H1 (cell line): ENCODE measurements around the gene BLTP3B. TPM values are rescaled to one million over a fixed set of nuclear protein-coding genes. Genes with fewer than 3 reads are reported as not detected.

Experiments used
- CTCF ChIA-PET: fragments of 300-600 bp; sonication (Branson Sonifier 250); formaldehyde crosslinking; loops from one replicate; lab custom pipeline; 2021; ENCODE audit not compliant: partially characterized antibody; lab: Charles Lee
- POLR2A ChIA-PET: fragments of 300-600 bp; sonication (Branson Sonifier 250); formaldehyde crosslinking; loops from one replicate; lab custom pipeline; 2021; ENCODE audit warnings: inconsistent platforms; ENCODE audit not compliant: partially characterized antibody; lab: Charles Lee
- DNase-seq, 2 experiments: peaks; one replicate each; pipeline versions ENCODE4 v3.0.0 to v3.0.0-alpha.2; 2010 to 2022; ENCODE audit warnings: low spot score in 2 of 2, low read depth in 1 of 2, mixed read lengths in 1 of 2
- FAIRE-seq: peaks from 2 replicates; lab custom pipeline; 2011; peaks lifted over from hg19 to GRCh38; lab: Jason Lieb, UNC
- H2AFZ ChIP-seq: 2 replicates; pipeline ENCODE4 v1.8.1; 2012; ENCODE audit warnings: low read length, inconsistent platforms
- H2AK5ac ChIP-seq: 2 replicates; pipeline ENCODE4 v1.6.1; 2013; ENCODE audit warnings: low read depth, low read length
- H2BK120ac ChIP-seq: replicated peaks from 2 replicates; pipeline ENCODE3; 2013; ENCODE audit warnings: low read depth, low read length, inconsistent platforms
- H2BK12ac ChIP-seq: 2 replicates; pipeline ENCODE4 v1.6.1; 2013; ENCODE audit warnings: low read depth, low read length
- H2BK15ac ChIP-seq: 2 replicates; pipeline ENCODE4 v1.6.1; 2013; ENCODE audit warnings: low read length
- H2BK20ac ChIP-seq: 2 replicates; pipeline ENCODE4 v1.6.1; 2013; ENCODE audit warnings: low read length
- H2BK5ac ChIP-seq: 2 replicates; pipeline ENCODE4 v1.6.1; 2013; ENCODE audit warnings: low read depth, low read length
- H3K14ac ChIP-seq: 2 replicates; pipeline ENCODE4 v1.6.1; 2013; ENCODE audit warnings: inconsistent platforms; ENCODE audit not compliant: insufficient read length
- H3K18ac ChIP-seq: 2 replicates; pipeline ENCODE4 v1.6.1; 2013; ENCODE audit warnings: low read length; ENCODE audit errors: extremely low read depth
- H3K23ac ChIP-seq: 2 replicates; pipeline ENCODE4 v1.6.1; 2013; ENCODE audit warnings: inconsistent platforms; ENCODE audit not compliant: insufficient read length
- H3K23me2 ChIP-seq: 2 replicates; pipeline ENCODE4 v1.6.1; 2013; ENCODE audit warnings: low read depth, low read length
- H3K27ac ChIP-seq: 2 replicates; pipeline ENCODE4 v1.6.1; 2011; ENCODE audit warnings: low read depth, low read length, inconsistent platforms
- H3K27me3 ChIP-seq, 4 experiments: replicated peaks in 1 of 4; 1 replicate in 1 of 4; 2 replicates in 3 of 4; pipeline versions ENCODE4 v1.6.1 to v1.8.1; 2011 to 2013; ENCODE audit warnings: low read length in 3 of 4, mild to moderate bottlenecking in 3 of 4, inconsistent platforms in 2 of 4, mixed read lengths in 2 of 4, moderate library complexity in 1 of 4; ENCODE audit not compliant: control insufficient read depth in 3 of 4, insufficient read depth in 3 of 4; ENCODE audit errors: extremely low read depth in 1 of 4
- H3K36me3 ChIP-seq, 4 experiments: 2 replicates each; pipeline versions ENCODE4 v1.6.1 to v1.8.1; 2011 to 2013; ENCODE audit warnings: mild to moderate bottlenecking in 4 of 4, low read length in 3 of 4, moderate library complexity in 2 of 4, control low read depth in 1 of 4, inconsistent platforms in 1 of 4; ENCODE audit not compliant: insufficient read depth in 4 of 4, control insufficient read depth in 2 of 4
- H3K4ac ChIP-seq: replicated peaks from 2 replicates; pipeline ENCODE3; 2013; ENCODE audit warnings: low read length, low read depth, mixed read lengths, inconsistent platforms; ENCODE audit not compliant: insufficient read length
- H3K4me1 ChIP-seq, 4 experiments: replicated peaks in 1 of 4; 1 replicate in 1 of 4; 2 replicates in 3 of 4; pipeline versions ENCODE4 v1.6.1 to v1.8.1; 2011 to 2013; ENCODE audit warnings: low read length in 3 of 4, inconsistent platforms in 2 of 4, mixed read lengths in 1 of 4; ENCODE audit not compliant: insufficient read depth in 4 of 4, control insufficient read depth in 3 of 4
- H3K4me2 ChIP-seq, 2 experiments: 2 replicates each; pipeline versions ENCODE4 v1.6.1 to v1.8.1; 2011 to 2013; ENCODE audit warnings: low read depth in 2 of 2, low read length in 2 of 2, control low read depth in 1 of 2, inconsistent platforms in 1 of 2, mild to moderate bottlenecking in 1 of 2; ENCODE audit not compliant: insufficient read depth in 1 of 2
- H3K4me3 ChIP-seq, 4 experiments: fragments of 200-600, 300-600 bp in 1 of 4; sonication (generic), shearing (Covaris generic), sonication (Bioruptor Twin) in 1 of 4; 2 replicates each; pipeline versions ENCODE4 v1.5.1 to v1.8.1; 2011 to 2016; ENCODE audit warnings: low read length in 4 of 4, low read depth in 3 of 4, control low read depth in 2 of 4, inconsistent platforms in 2 of 4, mild to moderate bottlenecking in 2 of 4, mixed read lengths in 1 of 4, moderate library complexity in 1 of 4; ENCODE audit not compliant: insufficient read depth in 2 of 4; ENCODE audit errors: extremely low read depth in 1 of 4
- H3K56ac ChIP-seq: replicated peaks from 2 replicates; pipeline ENCODE3; 2013; ENCODE audit warnings: low read depth, mild to moderate bottlenecking, mixed read lengths, low read length, inconsistent platforms; ENCODE audit not compliant: insufficient read length
- H3K79me1 ChIP-seq: 2 replicates; pipeline ENCODE4 v1.6.1; 2013; ENCODE audit warnings: low read depth, low read length, control low read depth
- H3K79me2 ChIP-seq, 2 experiments: 2 replicates each; pipeline versions ENCODE4 v1.6.1 to v1.8.1; 2012 to 2013; ENCODE audit warnings: low read length in 2 of 2, mild to moderate bottlenecking in 2 of 2, inconsistent platforms in 1 of 2; ENCODE audit not compliant: insufficient read depth in 2 of 2, control insufficient read depth in 1 of 2
- H3K9ac ChIP-seq, 4 experiments: replicated peaks in 1 of 4; 1 replicate in 1 of 4; 2 replicates in 3 of 4; pipeline versions ENCODE4 v1.6.1 to v1.8.1; 2011 to 2013; ENCODE audit warnings: low read depth in 3 of 4, low read length in 3 of 4, control low read depth in 2 of 4, mild to moderate bottlenecking in 2 of 4, moderate library complexity in 2 of 4, inconsistent platforms in 1 of 4; ENCODE audit errors: extremely low read depth in 1 of 4
- H3K9me3 ChIP-seq, 2 experiments: 2 replicates each; pipeline versions ENCODE4 v1.6.1 to v1.8.1; 2012 to 2013; ENCODE audit warnings: mild to moderate bottlenecking in 2 of 2, moderate library complexity in 2 of 2, control low read depth in 1 of 2, inconsistent platforms in 1 of 2, low read depth in 1 of 2, low read length in 1 of 2, mixed read lengths in 1 of 2; ENCODE audit not compliant: insufficient read depth in 2 of 2
- H4K20me1 ChIP-seq, 2 experiments: replicated peaks in 1 of 2; 2 replicates each; pipeline versions ENCODE3 to v1.8.1; 2011 to 2013; ENCODE audit warnings: inconsistent platforms in 2 of 2, low read length in 2 of 2, mild to moderate bottlenecking in 1 of 2; ENCODE audit not compliant: insufficient read depth in 2 of 2, control insufficient read depth in 1 of 2
- H4K5ac ChIP-seq: 2 replicates; pipeline ENCODE4 v1.6.1; 2013; ENCODE audit warnings: low read length, low read depth, mixed read lengths, inconsistent platforms; ENCODE audit not compliant: insufficient read length
- H4K8ac ChIP-seq: 2 replicates; pipeline ENCODE4 v1.8.0; 2013; ENCODE audit warnings: mild to moderate bottlenecking, moderate library complexity, low read length, inconsistent platforms; ENCODE audit not compliant: insufficient read depth; ENCODE audit errors: extremely low read depth
- H4K91ac ChIP-seq: replicated peaks from 2 replicates; pipeline ENCODE3; 2013; ENCODE audit warnings: low read length, mixed read lengths, inconsistent platforms; ENCODE audit not compliant: insufficient read length
- CHD1 ChIP-seq: IDR thresholded peaks from 2 replicates; pipeline ENCODE4 v1.6.1; 2012; ENCODE audit warnings: low read depth, low read length, improper control_type of control experiment
- HDAC6 ChIP-seq: IDR thresholded peaks from one replicate; pipeline ENCODE4 v1.7.1; 2012; ENCODE audit warnings: low read depth, mild to moderate bottlenecking, inconsistent platforms, low read length, moderate library complexity
- MAFK ChIP-seq: IDR thresholded peaks from 2 replicates; pipeline ENCODE4 v1.6.1; 2012; ENCODE audit warnings: low read depth, mild to moderate bottlenecking, improper control_type of control experiment, low read length
- RXRA ChIP-seq: IDR thresholded peaks from 2 replicates; pipeline ENCODE4 v1.6.1; 2011; ENCODE audit warnings: low read depth, mild to moderate bottlenecking, low read length, moderate library complexity; ENCODE audit not compliant: insufficient read depth
- TCF12 ChIP-seq: IDR thresholded peaks from 2 replicates; pipeline ENCODE4 v1.6.1; 2011; ENCODE audit warnings: low read depth, mild to moderate bottlenecking, low read length
- WGBS, 2 experiments: shearing (Covaris generic) in 1 of 2; methylation state at CpG; one replicate each; pipeline versions ENCODE4 v1.1.6 to v1.1.7; 2013 to 2015; ENCODE audit warnings: low lambda C conversion rate in 2 of 2, mixed read lengths in 2 of 2, inconsistent platforms in 1 of 2, low coverage in 1 of 2, missing lambda C conversion rate in 1 of 2; ENCODE audit not compliant: insufficient replicate concordance in 2 of 2, insufficient coverage in 1 of 2, insufficient read length in 1 of 2; ENCODE audit errors: extremely low coverage in 1 of 2, missing lambda C conversion rate in 1 of 2; 5-methylcytosine and 5-hydroxymethylcytosine counted together
- polyA plus RNA-seq, 7 experiments: library from polyadenylated mRNA; depleted of rRNA in 3 of 7; stranded (reverse) in 5 of 7; unstranded in 2 of 7; fragments of >200 nt in 5 of 7; fragments of 200-250 nt in 2 of 7; gene quantifications; 1 replicate in 5 of 7; 2 replicates in 1 of 7; 4 replicates in 1 of 7; pipeline versions ENCODE4 v1.2.1 to v1.2.3, GENCODE V29; 2011 to 2013; ENCODE audit warnings: missing spikeins in 2 of 7, mixed read lengths in 2 of 7
- total RNA-seq: library from RNA; stranded (reverse); fragmentation: NEBNext Ultra II Directional; extraction: Animal tissue kit (Norgen Biotek cat#: 25700); gene quantifications from 2 replicates; pipeline ENCODE4 v1.2.1, GENCODE V29; 2021
- TF ChIP-seq, protein P1 (sequence below): IDR thresholded peaks from 2 replicates; pipeline ENCODE4 v1.6.1; 2012; ENCODE audit warnings: low read length, inconsistent platforms

Gene BLTP3B
- total and polyA plus RNA-seq, 2 of the 8 experiments (the other 6 are each of a cell fraction or from before 2014, with no cell fraction given) = 7.0 to 28.6 TPM

DNA sequence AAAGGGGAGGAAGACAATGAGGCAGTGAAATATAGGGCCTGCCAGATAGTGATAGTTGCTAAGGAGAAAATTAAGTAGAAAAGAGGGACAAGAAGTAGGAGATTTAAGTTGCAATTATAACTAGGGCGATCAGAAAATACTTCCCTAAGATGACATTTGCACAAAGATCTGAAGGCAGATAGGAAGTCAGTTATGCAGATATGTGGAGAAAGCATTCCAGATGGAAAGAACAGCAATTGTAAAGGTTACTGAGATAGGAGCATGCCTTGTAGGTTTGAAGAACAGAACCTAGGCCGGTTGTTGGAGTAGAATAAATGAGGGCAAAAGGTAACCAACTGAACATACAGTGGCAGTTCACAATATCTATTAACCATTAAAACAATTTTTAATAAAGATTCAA is 36.6 kb upstream of the BLTP3B start:
- no peak overlapping the region for H3K18ac ChIP-seq
- ChIA-PET POLR2A (no interaction called here), CTCF (interaction anchor here (2.2 kb wide), 1 partner anchor 9 kb away, joined by 6 read pairs; no protein-coding TSS in a partner anchor)
- H3K9me3 ChIP-seq = no peaks in the 10 kb centered on the region
- peaks cover 0 to 13% (median under 1%) of the 10 kb centered on the region in 4 experiments; a peak in 2 of 8 replicates for H3K36me3 ChIP-seq
- H2AFZ ChIP-seq = no peak overlapping the region
- no peaks in the 10 kb centered on the region for H4K20me1 ChIP-seq
- H4K8ac ChIP-seq = no peak overlapping the region
- H3K14ac ChIP-seq = no peak overlapping the region
- H2BK5ac ChIP-seq = no peak overlapping the region
- FAIRE-seq (no peak), DNase-seq (no peak)
- no peak overlapping the region for H2BK20ac ChIP-seq
- H3K79me2 ChIP-seq = no peaks in the 10 kb centered on the region
- no peak overlapping the region for H4K91ac ChIP-seq
- no peaks in the 10 kb centered on the region for H3K79me1 ChIP-seq
- no peak overlapping the region for H3K23ac ChIP-seq
- no peaks in the 10 kb centered on the region for H3K4me1 ChIP-seq
- no peak overlapping the region for H4K5ac ChIP-seq
- no peak overlapping the region for H3K56ac ChIP-seq
- no peak overlapping the region for H3K4ac ChIP-seq
- H3K27ac ChIP-seq = no peak overlapping the region
- H2BK120ac ChIP-seq = no peak overlapping the region
- H3K27me3 ChIP-seq = no peaks in the 10 kb centered on the region
- no peak overlapping the region for H3K4me3 ChIP-seq
- H2AK5ac ChIP-seq = no peak overlapping the region
- H3K4me2 ChIP-seq = no peak overlapping the region
- H3K23me2 ChIP-seq = no peaks in the 10 kb centered on the region
- no peak overlapping the region for H2BK12ac ChIP-seq
- H3K9ac ChIP-seq = no peak overlapping the region
- H2BK15ac ChIP-seq = no peak overlapping the region
- 86% methylated on average over 2 of the region's 2 CpGs; no CpG with 5 or more reads in 1 of the 2 experiments for whole genome bisulfite sequencing, 2 experiments
- TF ChIP-seq, protein P1, sequence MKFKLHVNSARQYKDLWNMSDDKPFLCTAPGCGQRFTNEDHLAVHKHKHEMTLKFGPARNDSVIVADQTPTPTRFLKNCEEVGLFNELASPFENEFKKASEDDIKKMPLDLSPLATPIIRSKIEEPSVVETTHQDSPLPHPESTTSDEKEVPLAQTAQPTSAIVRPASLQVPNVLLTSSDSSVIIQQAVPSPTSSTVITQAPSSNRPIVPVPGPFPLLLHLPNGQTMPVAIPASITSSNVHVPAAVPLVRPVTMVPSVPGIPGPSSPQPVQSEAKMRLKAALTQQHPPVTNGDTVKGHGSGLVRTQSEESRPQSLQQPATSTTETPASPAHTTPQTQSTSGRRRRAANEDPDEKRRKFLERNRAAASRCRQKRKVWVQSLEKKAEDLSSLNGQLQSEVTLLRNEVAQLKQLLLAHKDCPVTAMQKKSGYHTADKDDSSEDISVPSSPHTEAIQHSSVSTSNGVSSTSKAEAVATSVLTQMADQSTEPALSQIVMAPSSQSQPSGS = no peak
- TF ChIP-seq HDAC6 = no peak
- no peak for TF ChIP-seq RXRA
- no peak for TF ChIP-seq CHD1
- TF ChIP-seq TCF12 = no peak
- no peak for TF ChIP-seq MAFK
